DMS114 treated with DMSO at 0.1 percent for 48 hours (cell line): ENCODE measurements around the gene NETO2.
"Not testable (repeated sequence)": the region's sequence is repeated elsewhere in the genome, so short reads cannot be mapped to it uniquely, and the experiment has no call there.

Source experiments
- DNase-seq: peaks from one replicate; lab custom pipeline; 2025; ENCODE audit not compliant: unreplicated experiment; lab: John Stamatoyannopoulos, UW

The NETO2 gene, protein sequence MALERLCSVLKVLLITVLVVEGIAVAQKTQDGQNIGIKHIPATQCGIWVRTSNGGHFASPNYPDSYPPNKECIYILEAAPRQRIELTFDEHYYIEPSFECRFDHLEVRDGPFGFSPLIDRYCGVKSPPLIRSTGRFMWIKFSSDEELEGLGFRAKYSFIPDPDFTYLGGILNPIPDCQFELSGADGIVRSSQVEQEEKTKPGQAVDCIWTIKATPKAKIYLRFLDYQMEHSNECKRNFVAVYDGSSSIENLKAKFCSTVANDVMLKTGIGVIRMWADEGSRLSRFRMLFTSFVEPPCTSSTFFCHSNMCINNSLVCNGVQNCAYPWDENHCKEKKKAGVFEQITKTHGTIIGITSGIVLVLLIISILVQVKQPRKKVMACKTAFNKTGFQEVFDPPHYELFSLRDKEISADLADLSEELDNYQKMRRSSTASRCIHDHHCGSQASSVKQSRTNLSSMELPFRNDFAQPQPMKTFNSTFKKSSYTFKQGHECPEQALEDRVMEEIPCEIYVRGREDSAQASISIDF

DNA sequence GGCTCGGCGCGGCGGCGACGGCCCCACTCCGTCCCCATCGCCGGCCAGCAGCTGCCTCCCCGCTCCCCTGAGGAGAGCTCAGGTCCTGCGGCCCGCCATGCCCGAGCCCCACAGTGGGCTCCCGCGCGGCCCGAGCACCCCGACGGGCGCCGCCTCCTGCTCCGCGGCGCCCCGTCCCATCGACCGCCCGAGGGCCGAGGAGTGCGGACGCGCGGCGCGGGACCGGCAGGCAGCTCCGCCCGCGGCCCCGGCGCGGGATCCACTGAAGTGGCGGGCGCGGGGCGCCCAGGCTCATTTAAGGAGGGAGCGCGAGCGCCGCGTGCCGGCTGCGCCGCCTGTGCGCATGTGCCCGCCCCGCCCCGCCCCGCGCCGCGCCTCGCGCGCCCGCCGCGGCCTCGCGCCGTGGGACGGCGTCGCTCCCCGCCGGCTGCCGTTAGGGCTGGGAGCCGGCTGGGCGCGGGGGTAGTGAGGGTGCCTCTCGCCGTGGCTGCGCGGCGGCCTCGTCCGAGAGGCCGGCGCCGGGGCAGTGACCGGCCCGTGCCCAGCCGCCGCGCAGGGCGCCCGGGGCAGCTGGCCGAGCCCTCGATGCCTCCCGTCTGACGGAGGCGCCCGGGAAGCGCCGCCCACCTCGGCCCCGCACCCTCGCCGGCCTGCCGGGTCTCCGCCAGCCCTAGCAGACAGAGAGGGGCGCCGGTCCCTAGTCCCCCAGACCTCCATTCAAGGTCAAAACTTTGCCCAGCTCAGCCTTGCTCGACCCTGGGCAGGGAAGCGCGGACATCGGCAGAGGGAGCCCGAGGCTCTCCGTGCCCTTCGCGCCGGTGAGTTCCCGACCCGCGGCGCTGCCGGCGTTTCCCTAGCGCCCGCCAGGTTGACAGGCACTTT lies at the start of gene NETO2:
TSS of gene NETO2 (minus strand) at position 269 of the 882 bp plus-strand sequence. CDS start 333 bp downstream, outside the sequence.
- peak; percentile 36 for DNase-seq

GRCh38 chr16:47182318-47182717 lies 38.6 kb upstream of the NETO2 start:
- DNase-seq: no peak

DNA sequence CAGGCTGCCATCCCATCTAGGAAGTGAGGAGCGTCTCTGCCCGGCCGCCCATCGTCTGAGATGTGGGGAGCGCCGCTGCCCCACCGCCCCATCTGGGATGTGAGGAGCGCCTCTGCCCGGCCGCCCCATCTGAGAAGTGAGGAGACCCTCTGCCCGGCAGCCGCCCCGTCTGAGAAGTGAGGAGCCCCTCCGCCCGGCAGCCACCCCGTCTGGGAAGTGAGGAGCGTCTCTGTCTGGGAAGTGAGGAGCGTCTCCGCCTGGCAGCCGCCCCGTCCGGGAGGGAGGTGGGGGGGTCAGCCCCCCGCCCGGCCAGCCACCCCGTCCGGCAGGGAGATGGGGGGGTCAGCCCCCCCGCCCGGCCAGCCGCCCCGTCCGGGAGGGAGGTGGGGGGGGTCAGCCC lies 37.3 kb upstream of the NETO2 start:
- DNase-seq: not testable (repeated sequence)

DNA sequence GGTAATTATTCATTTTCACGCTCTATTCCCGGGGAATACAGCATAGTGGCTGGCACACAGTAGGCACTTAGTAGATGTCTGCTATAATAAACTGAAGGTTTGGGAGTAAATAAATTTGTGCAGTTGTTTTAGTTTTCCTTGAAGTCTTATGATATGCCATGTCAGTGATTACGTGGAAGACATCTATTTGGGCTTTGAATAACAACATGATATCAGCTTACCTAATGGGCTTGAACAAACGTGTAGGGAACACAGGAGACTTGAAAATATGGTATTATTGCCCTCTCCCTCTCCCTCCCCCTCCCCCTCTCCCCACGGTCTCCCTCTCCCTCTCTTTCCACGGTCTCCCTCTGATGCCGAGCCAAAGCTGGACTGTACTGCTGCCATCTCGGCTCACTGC lies 36.3 kb upstream of the NETO2 start:
- no peak for DNase-seq

GRCh38 chr16:47175152-47175551 lies 31.4 kb upstream of the NETO2 start:
- no peak for DNase-seq

DNA sequence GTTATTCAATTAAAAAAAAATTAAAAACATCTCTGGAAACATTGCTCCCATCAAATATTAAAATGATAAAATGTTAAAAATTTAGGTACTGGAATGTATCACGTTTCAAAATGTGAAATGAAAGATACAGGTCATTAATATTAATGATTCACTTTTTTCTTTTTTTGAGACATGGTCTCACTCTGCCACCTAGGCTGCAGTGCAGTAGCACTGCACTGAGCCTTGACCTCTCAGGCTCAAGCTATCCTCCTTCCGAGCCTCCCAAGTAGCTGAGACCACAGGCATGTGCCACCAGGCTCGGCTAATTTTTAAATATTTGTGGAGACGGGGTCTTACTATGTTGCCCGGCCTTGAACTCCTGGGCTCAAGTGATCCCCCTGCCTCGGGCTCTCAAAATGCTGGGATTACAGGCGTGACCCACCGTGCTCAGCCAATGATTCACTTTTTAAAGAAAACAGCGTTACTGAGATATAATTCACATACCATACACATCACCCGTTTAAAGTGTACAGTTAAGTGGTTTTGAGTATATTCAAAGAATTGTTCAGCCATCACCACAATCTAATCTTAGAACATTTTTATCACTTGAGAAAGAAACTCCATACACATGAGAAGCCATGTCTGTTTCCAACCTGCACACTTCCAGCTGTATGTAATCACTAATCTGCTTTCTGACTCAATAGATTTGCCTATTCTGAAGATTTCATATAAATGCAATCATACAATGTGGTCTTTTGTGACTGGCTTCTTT lies 19.1 kb upstream of the NETO2 start:
- DNase-seq: no peak

DNA sequence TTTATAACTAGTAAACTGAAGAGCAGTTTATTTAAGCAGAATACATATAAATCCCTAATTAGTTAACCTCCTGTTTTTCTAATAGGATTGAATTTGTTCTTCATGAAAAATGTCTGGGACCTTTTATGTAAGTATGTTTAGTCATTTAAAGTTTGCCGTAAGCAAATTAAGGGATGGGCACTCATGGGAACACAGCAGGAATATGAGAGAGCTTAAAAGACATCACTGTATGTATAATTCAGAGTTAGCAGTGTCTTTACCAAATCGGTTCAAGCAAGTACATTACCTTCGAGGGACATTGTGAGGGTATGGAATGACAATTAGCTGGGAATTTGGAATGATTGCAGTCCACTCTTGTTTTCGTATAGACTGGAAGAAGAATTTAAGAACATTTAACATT lies 17.7 kb upstream of the NETO2 start:
- no peak for DNase-seq

DNA sequence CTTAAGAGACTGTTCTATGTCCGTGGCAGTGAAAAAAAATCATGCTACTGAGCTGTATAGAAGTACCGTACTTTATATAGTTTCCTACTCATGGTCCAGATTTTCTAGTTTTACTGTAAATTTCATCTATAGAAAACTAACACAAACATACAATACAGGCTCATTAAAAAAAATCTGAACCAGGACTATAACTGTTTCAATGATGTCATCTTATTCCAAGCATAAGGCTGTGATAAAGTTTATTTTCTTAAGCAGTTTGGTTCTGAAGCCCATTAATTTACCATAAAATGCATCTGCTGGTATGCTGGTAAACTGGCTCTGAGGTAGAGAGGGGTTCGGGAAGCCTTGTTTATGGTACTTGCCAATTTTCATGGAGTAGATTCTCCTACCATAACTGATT lies 16.7 kb upstream of the NETO2 start:
- no peak for DNase-seq

DNA sequence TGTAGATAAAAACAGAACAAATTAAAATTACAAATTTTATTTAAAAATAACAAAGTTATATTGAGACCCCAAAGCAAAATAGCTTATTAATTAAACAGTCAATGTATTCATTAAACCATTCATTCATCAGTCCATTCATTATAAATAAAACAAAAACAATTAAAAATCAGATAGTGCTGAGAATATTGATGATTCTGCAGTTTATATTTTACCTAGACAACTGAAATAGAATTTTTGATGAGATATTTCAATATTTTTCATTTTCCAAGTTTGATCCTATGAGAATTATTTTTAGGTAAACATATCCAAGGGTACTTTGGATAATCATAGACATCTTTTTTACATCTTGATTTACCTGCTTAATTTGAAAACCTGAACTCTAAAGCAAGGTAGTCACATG lies 15.2 kb upstream of the NETO2 start:
- no peak for DNase-seq

GRCh38 chr16:47156680-47157215 lies 13.0 kb upstream of the NETO2 start:
- no peak for DNase-seq

- not testable (repeated sequence) for DNase-seq
Measured at GRCh38 chr16:47152501-47152900, 8.8 kb upstream of the NETO2 start.

DNA sequence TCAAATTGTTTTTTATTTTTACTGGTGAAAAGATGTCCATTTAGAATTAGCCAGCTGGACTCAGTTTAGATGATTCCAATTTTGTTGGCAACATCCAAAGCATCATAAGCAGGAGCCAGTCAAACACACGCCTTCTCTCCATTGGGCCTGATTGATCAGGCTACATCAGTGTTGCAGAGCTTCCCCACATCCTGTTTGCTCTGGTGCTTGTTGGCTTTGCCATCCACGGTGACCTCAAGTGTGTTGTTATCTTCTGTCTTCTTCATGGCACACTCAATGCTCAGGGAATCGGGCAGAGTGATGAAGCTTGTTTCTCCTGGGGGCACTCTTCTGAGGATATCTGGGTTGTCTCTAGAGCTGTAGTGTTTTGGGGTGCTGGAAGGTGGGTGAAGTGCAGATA lies 6.3 kb upstream of the NETO2 start:
- no peak for DNase-seq

- peak; percentile 36 for DNase-seq
Measured at GRCh38 chr16:47144559-47144877, 773 bp upstream of the NETO2 start.

- DNase-seq: peak; percentile 28
Measured at GRCh38 chr16:47142821-47143676, 696 bp downstream of the NETO2 start.

DNA sequence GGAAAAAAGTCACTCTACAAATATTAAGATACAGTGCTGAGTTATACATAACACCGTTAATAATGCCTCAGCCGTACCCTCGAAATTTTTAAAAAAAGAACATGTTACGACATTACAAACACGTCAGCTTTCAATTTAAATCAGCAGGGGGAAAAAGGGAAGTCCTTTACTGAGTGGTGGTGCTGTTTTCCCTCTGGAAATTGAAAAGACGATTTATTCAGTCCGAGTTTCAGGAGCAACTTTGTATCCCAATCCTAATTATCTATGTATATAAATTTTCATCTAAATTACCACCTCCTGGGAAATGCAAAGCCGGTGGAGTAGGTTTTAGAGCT lies 1.3 kb downstream of the NETO2 start:
- DNase-seq: peak; percentile 31

DNA sequence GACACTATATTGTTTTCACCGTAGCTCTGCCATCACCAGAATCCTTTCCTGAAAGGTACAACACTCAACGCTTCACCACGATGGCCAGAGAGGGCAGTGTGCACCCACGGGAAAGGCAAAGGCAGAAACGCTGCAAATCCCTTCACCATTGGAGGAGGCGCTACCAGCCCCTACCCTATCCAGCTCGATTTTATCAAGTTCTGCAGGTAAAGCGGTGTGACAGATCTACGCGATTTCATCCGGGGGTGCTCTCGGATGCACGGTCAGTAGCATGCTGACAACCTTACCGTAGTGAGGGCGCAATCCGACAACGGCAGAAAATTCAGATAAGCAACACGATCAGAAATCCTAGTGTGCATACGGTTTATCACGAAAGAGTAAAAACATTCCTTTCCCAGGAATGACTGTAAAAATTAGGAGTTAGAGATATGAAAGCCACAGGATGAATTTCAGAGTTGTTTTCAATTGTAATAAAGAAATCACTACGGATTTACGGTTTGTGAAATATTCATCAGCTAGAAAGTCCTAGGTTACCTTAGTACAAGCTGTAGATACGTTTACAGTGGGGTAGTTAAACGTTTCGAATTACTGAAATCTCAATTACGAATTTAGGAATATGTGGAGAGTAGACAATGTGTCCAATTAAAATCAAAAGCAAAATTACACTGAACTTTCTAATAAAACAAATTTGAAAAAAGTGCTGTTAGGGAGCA lies 1.8 kb downstream of the NETO2 start:
- DNase-seq: peak; percentile 77

GRCh38 chr16:47140686-47141085 lies 3.1 kb downstream of the NETO2 start:
- DNase-seq: no peak

DNA sequence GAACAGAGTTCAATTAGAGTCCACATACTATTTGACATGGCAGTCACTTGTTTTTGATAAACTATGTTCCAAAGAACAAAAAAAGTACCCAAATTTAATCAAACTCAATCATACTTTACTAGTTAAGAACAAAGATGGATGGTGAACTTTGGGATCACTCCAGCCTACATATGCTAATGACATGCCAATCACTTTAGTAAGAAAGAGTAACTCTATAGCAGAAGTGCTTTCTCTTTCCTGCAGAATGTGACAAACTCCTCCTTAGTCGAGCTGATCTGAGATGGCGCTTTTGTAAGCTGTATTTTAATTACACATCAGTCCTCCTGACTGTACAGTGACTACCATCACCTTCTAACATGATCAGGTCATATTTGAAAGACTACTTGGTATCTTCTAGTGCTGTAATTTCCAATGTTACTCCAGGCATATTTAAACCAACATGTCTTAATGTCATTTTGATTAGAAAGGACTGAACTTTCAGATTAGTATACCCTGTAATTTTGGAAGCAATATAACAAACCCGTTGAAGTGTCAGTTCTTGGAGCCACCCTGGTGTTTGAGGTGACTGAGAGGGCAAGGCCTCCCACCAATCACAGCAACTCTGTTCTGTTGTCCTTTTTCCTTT lies 4.1 kb downstream of the NETO2 start:
- no peak for DNase-seq

DNA sequence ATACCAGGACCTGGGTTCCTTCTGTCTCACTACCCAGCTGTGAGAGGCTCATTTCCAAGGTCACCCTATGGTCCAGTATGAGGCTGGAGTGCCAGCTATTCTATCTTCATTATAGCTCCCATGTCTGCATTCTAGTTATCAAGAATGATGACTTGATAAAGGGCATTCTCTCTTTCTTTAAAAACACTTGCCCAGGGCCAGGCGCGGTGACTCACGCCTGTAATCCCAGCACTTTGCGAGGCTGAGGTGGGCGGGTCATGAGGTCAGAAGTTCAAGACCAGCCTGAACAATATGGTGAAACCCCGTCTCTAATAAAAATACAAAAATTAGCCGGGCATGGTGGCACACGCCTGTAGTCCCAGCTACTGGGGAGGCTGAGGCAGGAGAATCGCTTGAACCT lies 5.8 kb downstream of the NETO2 start:
- DNase-seq: not testable (repeated sequence)
